ENCODE results near the gene CDC14B. TPM values are rescaled to one million over a fixed set of nuclear protein-coding genes. Genes with fewer than 3 reads are reported as not detected.
"Not testable (repeated sequence)": the region's sequence is repeated elsewhere in the genome, so short reads cannot be mapped to it uniquely, and the experiment has no call there.

Gene CDC14B
- total and polyA plus RNA-seq, 7 donors, result 0.87 to 10.7 (median 2.6) TPM

- no peaks in the 10 kb centered on the region for H3K27me3 ChIP-seq (ENCODE audit: insufficient read depth in 3 of 3, low read length in 2 of 3)
- intact Hi-C loops (cut with DNase I), result no loop called here
- TF ChIP-seq, protein P1, sequence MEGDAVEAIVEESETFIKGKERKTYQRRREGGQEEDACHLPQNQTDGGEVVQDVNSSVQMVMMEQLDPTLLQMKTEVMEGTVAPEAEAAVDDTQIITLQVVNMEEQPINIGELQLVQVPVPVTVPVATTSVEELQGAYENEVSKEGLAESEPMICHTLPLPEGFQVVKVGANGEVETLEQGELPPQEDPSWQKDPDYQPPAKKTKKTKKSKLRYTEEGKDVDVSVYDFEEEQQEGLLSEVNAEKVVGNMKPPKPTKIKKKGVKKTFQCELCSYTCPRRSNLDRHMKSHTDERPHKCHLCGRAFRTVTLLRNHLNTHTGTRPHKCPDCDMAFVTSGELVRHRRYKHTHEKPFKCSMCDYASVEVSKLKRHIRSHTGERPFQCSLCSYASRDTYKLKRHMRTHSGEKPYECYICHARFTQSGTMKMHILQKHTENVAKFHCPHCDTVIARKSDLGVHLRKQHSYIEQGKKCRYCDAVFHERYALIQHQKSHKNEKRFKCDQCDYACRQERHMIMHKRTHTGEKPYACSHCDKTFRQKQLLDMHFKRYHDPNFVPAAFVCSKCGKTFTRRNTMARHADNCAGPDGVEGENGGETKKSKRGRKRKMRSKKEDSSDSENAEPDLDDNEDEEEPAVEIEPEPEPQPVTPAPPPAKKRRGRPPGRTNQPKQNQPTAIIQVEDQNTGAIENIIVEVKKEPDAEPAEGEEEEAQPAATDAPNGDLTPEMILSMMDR (IDR thresholded peaks at IDR 0.05), result no peak
- no peak overlapping the region for H3K27ac ChIP-seq
- no peak for ATAC-seq
- 70 to 80% (median 80%) methylated on average over 1 of the region's 1 CpG for WGBS, 3 donors
- H3K36me3 ChIP-seq (ENCODE audit: insufficient read depth in 1 of 2, low read depth in 1 of 2), result peaks cover 0 to 9% of the 10 kb centered on the region in 2 donors
- no peak overlapping the region for H3K4me3 ChIP-seq
- no peaks in the 10 kb centered on the region for H3K9me3 ChIP-seq
- DNase-seq, result no peak
- no peaks in the 10 kb centered on the region for H3K4me1 ChIP-seq
These were observed 16.7 kb upstream of the CDC14B start for GRCh38 chr9:96636368-96636767.

- intact Hi-C loops (cut with DNase I); H3K4me3 ChIP-seq; DNase-seq; H3K9me3 ChIP-seq; H3K27ac ChIP-seq; H3K36me3 ChIP-seq (ENCODE audit: insufficient read depth in 1 of 2, low read depth in 1 of 2); H3K27me3 ChIP-seq (ENCODE audit: insufficient read depth in 3 of 3, low read length in 2 of 3); ATAC-seq; H3K4me1 ChIP-seq: not testable (repeated sequence)
- 89 to 93% (median 89%) methylated on average over 8 of the region's 8 CpGs for WGBS, 3 donors
These were observed 13.9 kb upstream of the CDC14B start for GRCh38 chr9:96633579-96633978.

DNA sequence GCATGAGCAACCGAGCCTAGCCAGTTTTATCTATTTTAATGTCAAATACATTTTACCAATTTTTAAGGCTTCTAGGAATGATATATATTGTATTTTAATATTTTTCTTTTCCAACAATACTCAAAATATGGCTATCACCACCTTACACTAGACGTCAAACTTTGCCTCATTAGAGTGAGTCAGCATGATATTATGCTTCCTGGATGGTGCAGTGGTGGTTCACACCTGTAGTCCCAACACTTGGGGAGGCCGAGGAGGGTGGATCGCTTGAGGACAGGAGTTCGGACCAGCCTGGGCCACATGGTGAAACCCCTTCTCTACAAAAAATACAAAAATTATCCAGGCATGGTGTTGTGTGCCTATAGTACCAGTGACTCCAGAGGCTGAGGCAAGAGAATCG lies 7.3 kb upstream of the CDC14B start:
- Histone ChIP-seq H3K36me3 (ENCODE audit: insufficient read depth in 1 of 2, low read depth in 1 of 2) (no peaks in the 10 kb centered on the region), H3K9me3 (no peaks in the 10 kb centered on the region), H3K4me3 (no peak overlapping the region), H3K4me1 (no peaks in the 10 kb centered on the region), H3K27me3 (ENCODE audit: insufficient read depth in 3 of 3, low read length in 2 of 3) (peaks cover 0 to 9% (median 0%) of the 10 kb centered on the region in 3 donors), H3K27ac (no peak overlapping the region)
- DNase-seq (no peak), ATAC-seq (no peak)
- 88 to 96% (median 90%) methylated on average over 6 of the region's 6 CpGs for WGBS, 3 donors
- TF ChIP-seq, protein P1 (IDR thresholded peaks at IDR 0.05), result no peak
- intact Hi-C loops (cut with DNase I), result no loop called here

DNA sequence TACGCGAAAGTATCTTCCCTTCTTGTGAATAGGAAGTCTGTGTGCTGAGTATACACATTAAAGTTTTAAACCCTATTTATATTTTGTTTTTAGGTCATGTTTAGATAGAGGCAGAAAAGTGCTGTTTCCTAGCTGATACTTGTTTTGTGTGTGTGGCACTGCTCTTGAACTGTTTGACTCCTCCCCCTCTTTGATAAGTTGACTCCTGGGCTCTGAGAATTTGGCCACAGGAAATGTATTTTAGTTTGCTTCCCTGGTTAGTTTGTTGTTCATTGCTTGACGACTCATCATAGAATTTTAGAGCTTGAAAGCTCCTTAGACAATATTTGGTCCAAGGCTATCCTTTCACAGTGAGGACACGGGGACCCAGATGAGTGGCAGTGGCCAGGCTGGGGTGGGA lies 2.0 kb upstream of the CDC14B start:
- WGBS, 3 donors, result 74 to 76% (median 76%) methylated on average over 4 of the region's 4 CpGs
- DNase-seq (no peak), ATAC-seq (no peak)
- no peaks in the 10 kb centered on the region for H3K9me3 ChIP-seq
- H3K36me3 ChIP-seq (ENCODE audit: insufficient read depth in 1 of 2, low read depth in 1 of 2), result no peaks in the 10 kb centered on the region
- H3K27me3 ChIP-seq (ENCODE audit: insufficient read depth in 3 of 3, low read length in 2 of 3), result no peaks in the 10 kb centered on the region
- intact Hi-C loops (cut with DNase I), result no loop called here
- TF ChIP-seq, protein P1 (IDR thresholded peaks at IDR 0.05), result no peak
- no peak overlapping the region for H3K4me3 ChIP-seq
- H3K4me1 ChIP-seq, result no peaks in the 10 kb centered on the region
- no peak overlapping the region for H3K27ac ChIP-seq

GRCh38 chr9:96620832-96621269 lies 1.2 kb upstream of the CDC14B start:
- intact Hi-C loops (cut with DNase I), result no loop called here
- Histone ChIP-seq H3K27ac (no peak overlapping the region), H3K4me1 (no peaks in the 10 kb centered on the region), H3K36me3 (ENCODE audit: insufficient read depth in 1 of 2, low read depth in 1 of 2) (no peaks in the 10 kb centered on the region), H3K27me3 (ENCODE audit: insufficient read depth in 3 of 3, low read length in 2 of 3) (no peaks in the 10 kb centered on the region), H3K9me3 (no peaks in the 10 kb centered on the region), H3K4me3 (no peak overlapping the region)
- 70 to 73% (median 72%) methylated on average over 7 of the region's 7 CpGs for whole genome bisulfite sequencing, 3 donors
- TF ChIP-seq, protein P1 (IDR thresholded peaks at IDR 0.05), result no peak
- ATAC-seq, result no peak
- no peak for DNase-seq
